GM10248 (cell line): Measurements from ENCODE around the gene HOXC10.

Source experiments
- CTCF ChIA-PET: fragments of 300-600 bp; sonication (Branson Sonifier 250); formaldehyde crosslinking; extraction: SDS; loops from one replicate; lab custom pipeline; 2021; ENCODE audit warnings: antibody characterized with exemption; lab: Yijun Ruan, JAX
- POLR2A ChIA-PET: fragments of 350-650 bp; sonication (Branson Sonifier 250); formaldehyde crosslinking; extraction: SDS; loops from one replicate; lab custom pipeline; 2020; ENCODE audit warnings: antibody characterized with exemption; lab: Yijun Ruan, JAX
- DNase-seq: peaks from one replicate; pipeline ENCODE4 v3.0.0; 2012; ENCODE audit errors: extremely low spot score
- CTCF ChIP-seq: IDR thresholded peaks from 2 replicates; pipeline ENCODE4 v1.5.1; 2012; ENCODE audit warnings: mild to moderate bottlenecking, low read depth; ENCODE audit errors: extremely low read depth, missing control alignments, control extremely low read depth

The HOXC10 gene

GRCh38 chr12:53989227-53990113 lies 4.5 kb downstream of the HOXC10 start:
- CTCF ChIA-PET = interaction anchor here (0.7 to 5.6 kb wide), 10 partner anchors 17 to 410 kb away, joined by 3 to 74 read pairs (median 17); partner anchors contain the start of genes HOXC5 and HOXC8
- peak; percentile 58 for TF ChIP-seq CTCF
- DNase-seq = peak; percentile 68
- POLR2A ChIA-PET = no interaction called here

- no peak for DNase-seq
- CTCF ChIA-PET = interaction anchor here (0.6 to 4.0 kb wide), 13 partner anchors 10 to 334 kb away, joined by 3 to 20 read pairs (median 5); partner anchors contain the start of genes COPZ1 and HOXC5
- POLR2A ChIA-PET = no interaction called here
- TF ChIP-seq CTCF = no peak
Measured at GRCh38 chr12:53990311-53991076, 5.5 kb downstream of the HOXC10 start.

- ChIA-PET POLR2A (no interaction called here), CTCF (interaction anchor here (0.6 to 4.0 kb wide), 14 partner anchors 10 to 333 kb away, joined by 3 to 20 read pairs (median 5); partner anchors contain the start of genes COPZ1 and HOXC5)
- no peak for TF ChIP-seq CTCF
- no peak for DNase-seq
Measured at GRCh38 chr12:53991077-53991460, 6.1 kb downstream of the HOXC10 start.

GRCh38 chr12:53992377-53992889 lies 7.5 kb downstream of the HOXC10 start:
- POLR2A ChIA-PET = no interaction called here
- TF ChIP-seq CTCF = no peak
- CTCF ChIA-PET = interaction anchor here (0.8 to 4.0 kb wide), 8 partner anchors 8 to 223 kb away, joined by 3 to 20 read pairs (median 14); partner anchors contain the start of gene HOXC5
- DNase-seq = no peak

GRCh38 chr12:53993162-53994008 lies 8.4 kb downstream of the HOXC10 start:
- no peak for DNase-seq
- TF ChIP-seq CTCF = no peak
- ChIA-PET CTCF (interaction anchor here (1.2 to 4.0 kb wide), 5 partner anchors 9 to 214 kb away, joined by 3 to 20 read pairs (median 14); partner anchors contain the start of gene HOXC5), POLR2A (no interaction called here)
